ENCODE data around the gene MEF2A.

GRCh38 chr15:99716540-99717095 is 150.8 kb downstream of the MEF2A start:
- TF ChIP-seq TAF1 (IDR thresholded peaks at IDR 0.05; ENCODE audit: low read depth, low read length) (no peak), POLR2A (IDR thresholded peaks at IDR 0.05; ENCODE audit: low read depth, low read length) (no peak), POLR2AphosphoS5 (IDR thresholded peaks at IDR 0.05; ENCODE audit: low read depth, low read length) (no peak; the same call in 1 of the 2 replicates)
